Neuronal stem cell (in vitro differentiated cells): ENCODE data around the gene BRPF1.

Source experiments
- DNase-seq: peaks from one replicate; pipeline ENCODE4 v3.0.0-alpha.2; 2013; ENCODE audit warnings: low spot score
- H2AFZ ChIP-seq: one replicate; pipeline ENCODE4 v1.6.1; 2013; ENCODE audit warnings: mild to moderate bottlenecking, low read length, inconsistent platforms
- H2AK5ac ChIP-seq: 2 replicates; pipeline ENCODE4 v1.6.1; 2013; ENCODE audit warnings: low read depth, mild to moderate bottlenecking, inconsistent platforms, low read length, moderate library complexity, mixed read lengths
- H2BK120ac ChIP-seq: 2 replicates; pipeline ENCODE4 v1.6.1; 2013; ENCODE audit warnings: low read depth, mild to moderate bottlenecking, inconsistent platforms, low read length, moderate library complexity, mixed read lengths
- H2BK12ac ChIP-seq: one replicate; pipeline ENCODE4 v1.6.1; 2013; ENCODE audit warnings: low read length, inconsistent platforms
- H2BK15ac ChIP-seq: 2 replicates; pipeline ENCODE4 v1.6.1; 2013; ENCODE audit warnings: mild to moderate bottlenecking, low read length, inconsistent platforms, mixed read lengths
- H2BK5ac ChIP-seq: one replicate; pipeline ENCODE4 v1.6.1; 2013; ENCODE audit warnings: inconsistent platforms, mild to moderate bottlenecking, low read length, moderate library complexity
- H3K14ac ChIP-seq: one replicate; pipeline ENCODE4 v1.6.1; 2013; ENCODE audit warnings: low read length, inconsistent platforms
- H3K18ac ChIP-seq: 2 replicates; pipeline ENCODE4 v1.6.1; 2013; ENCODE audit warnings: low read length, inconsistent platforms
- H3K23ac ChIP-seq: 2 replicates; pipeline ENCODE4 v1.6.1; 2013; ENCODE audit warnings: low read depth, mild to moderate bottlenecking, mixed read lengths, low read length, inconsistent platforms; ENCODE audit not compliant: poor library complexity
- H3K27ac ChIP-seq: replicated peaks from 3 replicates; pipeline ENCODE4 v1.5.1; 2013; ENCODE audit warnings: low read length, inconsistent platforms
- H3K27me3 ChIP-seq, 3 experiments: 2 replicates each; pipeline ENCODE4 v1.6.1; 2013; ENCODE audit warnings: low read length in 3 of 3, mild to moderate bottlenecking in 2 of 3, inconsistent platforms in 1 of 3, low read depth in 1 of 3, mixed read lengths in 1 of 3, moderate library complexity in 1 of 3; ENCODE audit not compliant: control insufficient read depth in 3 of 3, insufficient read depth in 3 of 3
- H3K36me3 ChIP-seq, 2 donors: replicated peaks in 1 of 2; 2 replicates each; pipeline ENCODE4 v1.6.1; 2013; ENCODE audit warnings: low read length in 2 of 2; ENCODE audit not compliant: control insufficient read depth in 2 of 2, insufficient read depth in 2 of 2
- H3K4ac ChIP-seq: 2 replicates; pipeline ENCODE4 v1.6.1; 2013; ENCODE audit warnings: inconsistent platforms, mild to moderate bottlenecking, low read length, moderate library complexity
- H3K4me1 ChIP-seq, 2 donors: 1 replicate in 1 of 2; 2 replicates in 1 of 2; pipeline ENCODE4 v1.6.1; 2013; ENCODE audit warnings: low read length in 2 of 2, low read depth in 1 of 2; ENCODE audit not compliant: control insufficient read depth in 2 of 2, insufficient read depth in 1 of 2
- H3K4me2 ChIP-seq: one replicate; pipeline ENCODE4 v1.6.1; 2013; ENCODE audit warnings: mild to moderate bottlenecking, low read length, inconsistent platforms; ENCODE audit not compliant: insufficient read depth, poor library complexity, severe bottlenecking
- H3K4me3 ChIP-seq, 2 donors: 2 replicates each; pipeline ENCODE4 v1.5.1; 2013; ENCODE audit warnings: low read length in 2 of 2, mild to moderate bottlenecking in 2 of 2, inconsistent platforms in 1 of 2, moderate library complexity in 1 of 2
- H3K79me1 ChIP-seq: one replicate; pipeline ENCODE4 v1.6.1; 2013; ENCODE audit warnings: low read depth, mild to moderate bottlenecking, inconsistent platforms, low read length, moderate library complexity
- H3K9ac ChIP-seq: one replicate; pipeline ENCODE4 v1.6.1; 2013; ENCODE audit warnings: mild to moderate bottlenecking, low read depth, low read length, inconsistent platforms; ENCODE audit not compliant: poor library complexity
- H3K9me3 ChIP-seq, 2 donors: replicated peaks in 1 of 2; 2 replicates each; pipeline versions ENCODE3 to v1.6.1; 2013; ENCODE audit warnings: low read length in 2 of 2, mild to moderate bottlenecking in 2 of 2, inconsistent platforms in 1 of 2, low read depth in 1 of 2, mixed read lengths in 1 of 2, moderate library complexity in 1 of 2; ENCODE audit not compliant: control insufficient read depth in 2 of 2, insufficient read depth in 1 of 2
- H4K8ac ChIP-seq: one replicate; pipeline ENCODE4 v1.6.1; 2013; ENCODE audit warnings: low read depth, mild to moderate bottlenecking, inconsistent platforms, low read length, moderate library complexity
- H4K91ac ChIP-seq: one replicate; pipeline ENCODE4 v1.6.1; 2013; ENCODE audit warnings: low read length, low read depth, mild to moderate bottlenecking, inconsistent platforms; ENCODE audit not compliant: poor library complexity
- WGBS, 2 donors: extraction: QIAGEN DNeasy Blood & Tissue Kit; methylation state at CpG; one replicate each; pipeline ENCODE4 v1.1.7; 2013; ENCODE audit warnings: missing lambda C conversion rate in 2 of 2, mixed read lengths in 1 of 2; ENCODE audit not compliant: insufficient read length in 2 of 2, insufficient replicate concordance in 1 of 2; ENCODE audit errors: extremely low coverage in 2 of 2; 5-methylcytosine and 5-hydroxymethylcytosine counted together

The BRPF1 gene

GRCh38 chr3:9732740-9733115 is 1.2 kb downstream of the BRPF1 start:
- Histone ChIP-seq H3K4me1 (peaks cover 7 to 12% of the 10 kb centered on the region in 2 donors), H2BK12ac (no peak overlapping the region), H3K27me3 (no peaks in the 10 kb centered on the region), H3K4me2 (peak overlapping the region; percentile 95), H3K14ac (no peak overlapping the region), H2BK15ac (no peak overlapping the region), H3K9me3 (no peaks in the 10 kb centered on the region), H3K79me1 (peaks cover 16% of the 10 kb centered on the region), H3K4me3 (peak overlapping the region; percentile 93 to 98), H3K9ac (peak overlapping the region; percentile 95), H4K91ac (no peak overlapping the region), H3K36me3 (peaks cover 24 to 47% of the 10 kb centered on the region in 2 donors), H3K4ac (no peak overlapping the region), H2AFZ (no peak overlapping the region), H2AK5ac (peak overlapping the region; percentile 70), H3K27ac (no peak overlapping the region), H2BK120ac (no peak overlapping the region), H2BK5ac (no peak overlapping the region), H3K23ac (peak overlapping the region; percentile 52), H4K8ac (peak overlapping the region; percentile 53), H3K18ac (peak overlapping the region; percentile 19)
- WGBS, 2 donors = no CpG with 5 or more reads among the region's 7 CpGs
- DNase-seq = no peak

DNA sequence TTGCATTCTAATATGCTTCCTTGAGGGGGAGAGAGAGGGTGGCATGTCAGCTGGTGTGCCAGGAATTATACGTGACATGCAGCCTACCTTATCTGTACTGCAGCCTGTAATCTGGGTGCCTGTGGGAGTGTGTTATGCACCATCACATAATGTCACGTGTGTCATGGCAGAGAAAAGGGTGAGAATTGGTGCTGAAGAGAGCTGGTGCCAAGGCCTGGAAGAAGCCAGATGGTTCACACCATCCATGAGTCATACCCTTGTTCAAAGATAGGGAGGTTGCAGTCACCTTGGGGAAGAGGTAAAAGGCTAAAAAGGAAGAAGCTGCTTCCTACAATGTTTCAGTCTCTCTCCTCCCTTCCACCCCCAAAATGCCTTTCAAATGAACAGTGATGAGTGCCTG is 5.3 kb downstream of the BRPF1 start:
- no peak overlapping the region for H4K8ac ChIP-seq
- DNase-seq = no peak
- no peak overlapping the region for H2BK5ac ChIP-seq

GRCh38 chr3:9739181-9739580 is 7.6 kb downstream of the BRPF1 start:
- Histone ChIP-seq H2BK120ac (no peak overlapping the region), H2AFZ (no peak overlapping the region), H3K4me3 (peak overlapping the region in 1 of 2 donors; percentile 32), H2AK5ac (no peak overlapping the region), H4K91ac (no peak overlapping the region), H3K9ac (no peak overlapping the region), H3K27me3 (no peaks in the 10 kb centered on the region), H3K4ac (no peak overlapping the region), H3K79me1 (no peaks in the 10 kb centered on the region), H3K14ac (no peak overlapping the region), H3K4me1 (no peaks in the 10 kb centered on the region), H3K36me3 (peaks cover 74 to 99% of the 10 kb centered on the region in 2 donors), H2BK15ac (no peak overlapping the region), H3K27ac (no peak overlapping the region), H2BK5ac (no peak overlapping the region), H3K4me2 (no peak overlapping the region), H3K18ac (no peak overlapping the region), H2BK12ac (no peak overlapping the region), H4K8ac (no peak overlapping the region), H3K23ac (peak overlapping the region; percentile 6), H3K9me3 (no peaks in the 10 kb centered on the region)
- no CpG with 5 or more reads among the region's 15 CpGs for WGBS, 2 donors
- DNase-seq = no peak

More for the DNA sequence above, 5.3 kb downstream of the BRPF1 start:
- WGBS, 2 donors = no CpG with 5 or more reads among the region's 2 CpGs
- H2BK15ac ChIP-seq = no peak overlapping the region
- no peaks in the 10 kb centered on the region for H3K27me3 ChIP-seq
- no peak overlapping the region for H3K4me3 ChIP-seq
- H3K9ac ChIP-seq = no peak overlapping the region
- H3K4me1 ChIP-seq = peaks cover 7 to 8% of the 10 kb centered on the region in 2 donors
- H3K9me3 ChIP-seq = no peaks in the 10 kb centered on the region
- no peak overlapping the region for H2BK12ac ChIP-seq
- no peak overlapping the region for H2BK120ac ChIP-seq
- no peak overlapping the region for H3K4ac ChIP-seq
- no peak overlapping the region for H3K4me2 ChIP-seq
- H3K18ac ChIP-seq = no peak overlapping the region
- H3K79me1 ChIP-seq = peaks cover 15% of the 10 kb centered on the region
- H3K23ac ChIP-seq = no peak overlapping the region
- H2AK5ac ChIP-seq = no peak overlapping the region
- H3K27ac ChIP-seq = no peak overlapping the region
- no peak overlapping the region for H2AFZ ChIP-seq
- H3K36me3 ChIP-seq = peaks cover 59 to 88% of the 10 kb centered on the region in 2 donors
- no peak overlapping the region for H4K91ac ChIP-seq
- H3K14ac ChIP-seq = no peak overlapping the region

- Histone ChIP-seq H2AFZ (no peak overlapping the region), H3K4me2 (no peak overlapping the region), H2BK12ac (no peak overlapping the region), H3K27ac (no peak overlapping the region), H3K4me1 (no peaks in the 10 kb centered on the region), H3K9ac (no peak overlapping the region), H4K8ac (no peak overlapping the region), H2AK5ac (no peak overlapping the region), H3K27me3 (no peaks in the 10 kb centered on the region), H3K14ac (no peak overlapping the region), H3K18ac (no peak overlapping the region), H3K36me3 (peaks cover 86 to 100% of the 10 kb centered on the region in 2 donors), H2BK120ac (no peak overlapping the region), H2BK15ac (no peak overlapping the region), H3K4me3 (no peak overlapping the region), H3K4ac (no peak overlapping the region), H3K79me1 (no peaks in the 10 kb centered on the region), H3K9me3 (no peaks in the 10 kb centered on the region), H4K91ac (no peak overlapping the region), H3K23ac (no peak overlapping the region), H2BK5ac (no peak overlapping the region)
- no peak for DNase-seq
- no CpG with 5 or more reads among the region's 1 CpG for WGBS, 2 donors
Measured at GRCh38 chr3:9742560-9742959, 11.0 kb downstream of the BRPF1 start.
